ENCODE measurements around the gene FXN. TPM values are rescaled to one million over a fixed set of nuclear protein-coding genes. Genes with fewer than 3 reads are reported as not detected.

The FXN gene
- total RNA-seq, 1 donor from 2014 or later = 22.7 TPM

DNA sequence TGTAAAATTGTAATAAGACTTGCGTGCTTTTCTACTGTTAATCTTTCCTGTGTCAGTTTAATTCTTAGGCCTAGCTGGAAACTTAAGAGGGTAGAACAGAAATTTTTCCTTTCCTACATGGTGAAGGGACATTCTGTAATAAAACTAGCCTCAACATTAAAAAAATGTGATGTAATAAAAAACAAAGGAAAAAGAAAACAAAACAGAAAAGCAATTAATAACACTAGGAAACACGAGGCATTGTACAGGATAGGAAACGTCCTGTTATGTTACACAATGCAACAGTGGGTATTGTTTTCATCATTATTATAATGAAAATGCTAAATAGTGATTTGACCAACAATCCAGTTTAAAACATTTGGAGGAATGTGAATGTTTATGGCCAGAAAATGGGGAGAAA is 47.8 kb downstream of the FXN start:
- Histone ChIP-seq H2AFZ (ENCODE audit: low read depth, low read length) (no peak overlapping the region), H3K36me3 (ENCODE audit: insufficient read depth, low read length) (no peaks in the 10 kb centered on the region), H3K27me3 (ENCODE audit: insufficient read depth, low read length) (no peaks in the 10 kb centered on the region), H4K20me1 (ENCODE audit: insufficient read depth, low read length) (no peaks in the 10 kb centered on the region), H3K27ac (ENCODE audit: low read depth, low read length) (no peak overlapping the region), H3K9me3 (ENCODE audit: insufficient read depth, low read depth, low read length) (no peaks in the 10 kb centered on the region), H3K79me2 (ENCODE audit: insufficient read depth, low read length) (no peaks in the 10 kb centered on the region), H3K4me2 (ENCODE audit: low read length) (no peak overlapping the region), H3K4me3 (ENCODE audit: insufficient read depth, low read depth, low read length) (no peak overlapping the region), H3K9ac (ENCODE audit: low read length) (no peak overlapping the region), H3K4me1 (ENCODE audit: insufficient read depth, low read length) (no peaks in the 10 kb centered on the region)
- H3K4me1 Mint-ChIP-seq (ENCODE audit: low read depth, unreplicated experiment) = peaks cover 5% of the 10 kb centered on the region
- peaks cover 3% of the 10 kb centered on the region for H3K27me3 Mint-ChIP-seq (ENCODE audit: low read depth, unreplicated experiment)
- H3K36me3 Mint-ChIP-seq (ENCODE audit: low read depth, unreplicated experiment) = no peaks in the 10 kb centered on the region
- H3K4me3 Mint-ChIP-seq (ENCODE audit: unreplicated experiment) = no peak overlapping the region
- FAIRE-seq (no peak), DNase-seq (ENCODE audit: low read depth) (no peak)
- TF ChIP-seq, protein P1, sequence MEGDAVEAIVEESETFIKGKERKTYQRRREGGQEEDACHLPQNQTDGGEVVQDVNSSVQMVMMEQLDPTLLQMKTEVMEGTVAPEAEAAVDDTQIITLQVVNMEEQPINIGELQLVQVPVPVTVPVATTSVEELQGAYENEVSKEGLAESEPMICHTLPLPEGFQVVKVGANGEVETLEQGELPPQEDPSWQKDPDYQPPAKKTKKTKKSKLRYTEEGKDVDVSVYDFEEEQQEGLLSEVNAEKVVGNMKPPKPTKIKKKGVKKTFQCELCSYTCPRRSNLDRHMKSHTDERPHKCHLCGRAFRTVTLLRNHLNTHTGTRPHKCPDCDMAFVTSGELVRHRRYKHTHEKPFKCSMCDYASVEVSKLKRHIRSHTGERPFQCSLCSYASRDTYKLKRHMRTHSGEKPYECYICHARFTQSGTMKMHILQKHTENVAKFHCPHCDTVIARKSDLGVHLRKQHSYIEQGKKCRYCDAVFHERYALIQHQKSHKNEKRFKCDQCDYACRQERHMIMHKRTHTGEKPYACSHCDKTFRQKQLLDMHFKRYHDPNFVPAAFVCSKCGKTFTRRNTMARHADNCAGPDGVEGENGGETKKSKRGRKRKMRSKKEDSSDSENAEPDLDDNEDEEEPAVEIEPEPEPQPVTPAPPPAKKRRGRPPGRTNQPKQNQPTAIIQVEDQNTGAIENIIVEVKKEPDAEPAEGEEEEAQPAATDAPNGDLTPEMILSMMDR (IDR thresholded peaks at IDR 0.05; ENCODE audit: insufficient read depth, low read depth, low read length) = no peak
- no peaks in the 10 kb centered on the region for H3K9me3 Mint-ChIP-seq (ENCODE audit: unreplicated experiment)
- no peak overlapping the region for H3K27ac Mint-ChIP-seq (ENCODE audit: unreplicated experiment)

DNA sequence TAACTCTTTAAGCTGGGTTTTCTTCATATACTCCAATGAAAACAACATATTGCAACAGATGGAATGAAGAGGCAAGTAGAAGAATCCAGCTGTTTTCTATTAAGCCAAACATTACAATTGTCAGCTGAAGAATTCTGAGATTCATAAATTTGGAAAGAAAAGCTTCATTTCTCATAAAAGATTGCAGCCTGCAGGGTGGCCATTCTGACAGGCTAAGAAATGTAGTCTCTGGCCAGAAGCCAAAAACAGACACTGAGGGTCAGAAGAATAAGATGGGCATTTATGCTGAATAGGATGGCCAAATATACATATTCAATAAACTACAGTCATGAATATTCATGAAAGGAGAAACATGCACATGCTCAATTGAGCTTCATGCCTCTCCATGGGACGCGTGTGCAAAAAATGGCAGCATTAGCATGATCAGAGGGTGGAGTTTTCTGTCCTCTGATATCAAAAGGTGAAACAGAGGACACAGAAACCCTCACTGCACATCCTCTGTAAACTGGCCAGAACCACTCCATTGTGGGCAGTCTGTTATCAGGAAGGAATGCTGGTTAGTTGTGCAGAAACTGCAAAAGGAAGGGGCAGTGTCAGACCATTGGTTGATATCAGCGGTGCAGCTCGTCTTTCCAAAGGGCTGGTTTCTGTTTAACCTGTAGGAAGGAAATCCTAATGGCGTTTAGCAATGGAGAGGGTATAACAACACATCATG is 50.2 kb downstream of the FXN start:
- TF ChIP-seq, protein P1 (IDR thresholded peaks at IDR 0.05; ENCODE audit: insufficient read depth, low read depth, low read length) = no peak
- TF ChIP-seq EZH2 (IDR thresholded peaks at IDR 0.05; ENCODE audit: insufficient read depth, low read length) = no peak
- Mint-ChIP-seq H3K9me3 (ENCODE audit: unreplicated experiment) (peaks cover 1% of the 10 kb centered on the region), H3K4me1 (ENCODE audit: low read depth, unreplicated experiment) (peaks cover 10% of the 10 kb centered on the region), H3K27me3 (ENCODE audit: low read depth, unreplicated experiment) (no peaks in the 10 kb centered on the region), H3K4me3 (ENCODE audit: unreplicated experiment) (no peak overlapping the region), H3K36me3 (ENCODE audit: low read depth, unreplicated experiment) (no peaks in the 10 kb centered on the region), H3K27ac (ENCODE audit: unreplicated experiment) (no peak overlapping the region)
- H3K27ac ChIP-seq (ENCODE audit: low read depth, low read length) = no peak overlapping the region
- no peak overlapping the region for H3K4me2 ChIP-seq (ENCODE audit: low read length)
- H4K20me1 ChIP-seq (ENCODE audit: insufficient read depth, low read length) = no peaks in the 10 kb centered on the region
- no peaks in the 10 kb centered on the region for H3K36me3 ChIP-seq (ENCODE audit: insufficient read depth, low read length)
- H3K4me3 ChIP-seq (ENCODE audit: insufficient read depth, low read depth, low read length) = no peak overlapping the region
- H3K27me3 ChIP-seq (ENCODE audit: insufficient read depth, low read length) = no peaks in the 10 kb centered on the region
- FAIRE-seq (no peak), DNase-seq (ENCODE audit: low read depth) (peak; percentile 71)
- H2AFZ ChIP-seq (ENCODE audit: low read depth, low read length) = no peak overlapping the region
- H3K4me1 ChIP-seq (ENCODE audit: insufficient read depth, low read length) = no peaks in the 10 kb centered on the region
- H3K79me2 ChIP-seq (ENCODE audit: insufficient read depth, low read length) = no peaks in the 10 kb centered on the region
- no peak overlapping the region for H3K9ac ChIP-seq (ENCODE audit: low read length)
- H3K9me3 ChIP-seq (ENCODE audit: insufficient read depth, low read depth, low read length) = no peaks in the 10 kb centered on the region

DNA sequence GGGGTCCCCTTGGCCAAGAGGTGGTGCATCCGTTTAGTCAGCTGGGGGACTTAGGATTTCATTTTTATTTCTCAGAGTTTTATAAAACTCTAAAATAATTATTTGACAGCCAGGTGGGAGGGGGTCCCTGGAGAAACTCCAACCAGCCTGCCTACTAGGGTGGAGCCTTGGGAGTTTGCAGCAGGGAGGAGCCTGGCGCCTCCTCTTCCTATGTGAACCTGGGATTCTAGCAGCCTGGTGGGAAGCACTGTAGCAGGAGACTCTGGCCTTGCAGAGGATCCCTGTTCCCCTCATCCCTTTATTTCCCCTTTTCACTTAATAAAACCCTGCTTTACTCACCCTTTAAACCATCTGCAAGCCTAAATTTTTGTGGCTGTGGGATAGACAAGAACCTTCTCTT is 50.8 kb downstream of the FXN start:
- FAIRE-seq = no peak
- Mint-ChIP-seq H3K9me3 (ENCODE audit: unreplicated experiment) (peaks cover 1% of the 10 kb centered on the region), H3K36me3 (ENCODE audit: low read depth, unreplicated experiment) (no peaks in the 10 kb centered on the region), H3K4me3 (ENCODE audit: unreplicated experiment) (no peak overlapping the region), H3K27ac (ENCODE audit: unreplicated experiment) (no peak overlapping the region), H3K27me3 (ENCODE audit: low read depth, unreplicated experiment) (no peaks in the 10 kb centered on the region), H3K4me1 (ENCODE audit: low read depth, unreplicated experiment) (peaks cover 10% of the 10 kb centered on the region)
- no peak overlapping the region for H3K4me2 ChIP-seq (ENCODE audit: low read length)
- H3K36me3 ChIP-seq (ENCODE audit: insufficient read depth, low read length) = no peaks in the 10 kb centered on the region
- no peak for DNase-seq (ENCODE audit: low read depth)
- no peaks in the 10 kb centered on the region for H3K4me1 ChIP-seq (ENCODE audit: insufficient read depth, low read length)
- no peak overlapping the region for H2AFZ ChIP-seq (ENCODE audit: low read depth, low read length)
- no peaks in the 10 kb centered on the region for H3K79me2 ChIP-seq (ENCODE audit: insufficient read depth, low read length)
- H3K9me3 ChIP-seq (ENCODE audit: insufficient read depth, low read depth, low read length) = no peaks in the 10 kb centered on the region
- no peaks in the 10 kb centered on the region for H4K20me1 ChIP-seq (ENCODE audit: insufficient read depth, low read length)
- H3K4me3 ChIP-seq (ENCODE audit: insufficient read depth, low read depth, low read length) = no peak overlapping the region
- no peak overlapping the region for H3K27ac ChIP-seq (ENCODE audit: low read depth, low read length)
- TF ChIP-seq, protein P1 (IDR thresholded peaks at IDR 0.05; ENCODE audit: insufficient read depth, low read depth, low read length) = no peak
- no peak for TF ChIP-seq EZH2 (IDR thresholded peaks at IDR 0.05; ENCODE audit: insufficient read depth, low read length)
- no peaks in the 10 kb centered on the region for H3K27me3 ChIP-seq (ENCODE audit: insufficient read depth, low read length)
- H3K9ac ChIP-seq (ENCODE audit: low read length) = no peak overlapping the region
